Measurements from ENCODE around the gene CYGB. TPM values are rescaled to one million over a fixed set of nuclear protein-coding genes. Genes with fewer than 3 reads are reported as not detected.

Gene CYGB
- total and polyA plus RNA-seq, 9 of the 15 experiments (the other 6 are each of a cell fraction or from before 2014, with no cell fraction given), result 0.08 to 0.95 (median 0.18) TPM; not detected in 5

DNA sequence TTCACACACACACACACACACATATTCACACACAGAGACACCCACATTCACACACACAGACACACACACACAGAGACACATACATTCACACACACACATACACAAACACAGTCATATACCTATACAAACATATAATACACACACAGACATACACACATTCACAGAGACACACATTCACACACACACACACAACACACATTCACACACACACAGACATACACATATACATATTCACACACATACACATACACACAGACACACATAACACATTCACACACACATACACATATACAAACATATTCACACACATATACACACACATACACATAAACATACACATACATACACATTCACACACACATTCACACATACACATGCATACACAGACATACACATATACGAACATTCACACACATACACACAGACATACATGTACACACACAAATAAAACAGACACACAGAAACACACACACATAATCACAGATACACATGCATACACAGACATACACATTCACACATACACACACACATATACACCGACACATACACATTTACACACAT, 10.2 kb upstream of the CYGB start (continued):
- no peak for TF ChIP-seq ZNF639 (CRISPR knock-in tag; conservative IDR thresholded peaks at IDR 0.05 in 1 of 2, IDR thresholded peaks at IDR 0.05 in 1 of 2)
- TF ChIP-seq SOX6 (IDR thresholded peaks at IDR 0.05), result no peak
- no peak for TF ChIP-seq SLC30A9 (CRISPR knock-in tag; IDR thresholded peaks at IDR 0.05)
- TF ChIP-seq TRIM28 (IDR thresholded peaks at IDR 0.05), result no peak
- TF ChIP-seq PTTG1 (tag; IDR thresholded peaks at IDR 0.05; ENCODE audit: low read depth), result no peak
- TF ChIP-seq AFF1 (IDR thresholded peaks at IDR 0.05; ENCODE audit: low read depth in 1 of 2, partially characterized antibody in 2 of 2), result peak in 1 of 2 experiments; percentile 15
- TF ChIP-seq GATA2 (CRISPR knock-in tag; IDR thresholded peaks at IDR 0.05), result no peak
- peak; percentile 43; the same call in 1 of the 2 replicates for TF ChIP-seq SUPT5H (IDR thresholded peaks at IDR 0.05)
- TF ChIP-seq TBP (optimal IDR thresholded peaks at IDR 0.05; ENCODE audit: low read depth, low read length), result no peak
- peak; percentile 52 for TF ChIP-seq BCOR (IDR thresholded peaks at IDR 0.05)
- TF ChIP-seq HDGF (IDR thresholded peaks at IDR 0.05), result peak; percentile 98; the same call in 1 of the 2 replicates
- TF ChIP-seq FOXA1 (IDR thresholded peaks at IDR 0.05; ENCODE audit: borderline replicate concordance), result no peak
- TF ChIP-seq ZNF212 (CRISPR knock-in tag; IDR thresholded peaks at IDR 0.05), result no peak
- TF ChIP-seq ARID1B (IDR thresholded peaks at IDR 0.05), result peak; percentile 37; the same call in 1 of the 2 replicates
- no peak for TF ChIP-seq MIER1 (IDR thresholded peaks at IDR 0.05; ENCODE audit: low read depth)
- no peak for TF ChIP-seq ZNF143 (CRISPR knock-in tag; IDR thresholded peaks at IDR 0.05)

Measured in K562 (cell line).